HepG2 (cell line): Measurements from ENCODE around the gene HMG20B. TPM values are rescaled to one million over a fixed set of nuclear protein-coding genes. Genes with fewer than 3 reads are reported as not detected.

ENCODE experiments used
- ATAC-seq: fragments of 200-7000 bp; cut with Tn5 transposase; 3 replicates; pipeline ENCODE4 v1.9.1; 2020; ENCODE audit warnings: mild to moderate bottlenecking, moderate library complexity
- BruUV-seq: library from RNA; stranded (reverse); fragments of 400-500 nt; replicated peaks from 2 replicates; lab custom pipeline; 2021; lab: Mats Ljungman, UMichigan
- CTCF ChIA-PET: fragments of 300-600 bp; formaldehyde crosslinking; extraction: SDS; loops from one replicate; lab custom pipeline; 2021; ENCODE audit warnings: low total read pairs, inconsistent platforms, low intra/inter-chr PET ratio; lab: Yijun Ruan, JAX
- POLR2A ChIA-PET: fragments of 350-600 bp; sonication (Branson Sonifier 250); formaldehyde crosslinking; loops from one replicate; lab custom pipeline; 2020; ENCODE audit warnings: antibody characterized with exemption, inconsistent platforms; lab: Yijun Ruan, JAX
- DNase-seq: peaks from one replicate; pipeline ENCODE4 v3.0.0-alpha.2; 2015; ENCODE audit warnings: low spot score
- FAIRE-seq: peaks from 3 replicates; lab custom pipeline; 2011; peaks lifted over from hg19 to GRCh38; lab: Jason Lieb, UNC
- H2AFZ ChIP-seq: one replicate; pipeline ENCODE4 v1.6.1; 2011; ENCODE audit warnings: low read length, inconsistent platforms
- H3K27ac ChIP-seq: fragments of 300-600 bp; 3 replicates; pipeline ENCODE4 v1.8.0; 2011; ENCODE audit warnings: mixed run types, mild to moderate bottlenecking, mixed read lengths, low read length, inconsistent platforms; ENCODE audit not compliant: insufficient read depth; ENCODE audit errors: extremely low read length
- H3K27me3 ChIP-seq, 2 experiments: fragments of 200-600 bp in 1 of 2; 2 replicates in 1 of 2; 3 replicates in 1 of 2; pipeline versions ENCODE4 v1.6.0 to v1.8.0; 2011; ENCODE audit warnings: low read length in 2 of 2, mild to moderate bottlenecking in 2 of 2, moderate library complexity in 2 of 2, inconsistent platforms in 1 of 2; ENCODE audit not compliant: insufficient read depth in 2 of 2, control insufficient read depth in 1 of 2
- H3K36me3 ChIP-seq, 2 experiments: fragments of 200-600 bp in 1 of 2; replicated peaks in 1 of 2; 2 replicates in 1 of 2; 3 replicates in 1 of 2; pipeline versions ENCODE4 v1.5.1 to v1.8.0; 2011; ENCODE audit warnings: low read length in 2 of 2, inconsistent platforms in 1 of 2; ENCODE audit not compliant: insufficient read depth in 2 of 2, control insufficient read depth in 1 of 2
- H3K4me1 ChIP-seq: 2 replicates; pipeline ENCODE4 v1.5.1; 2012; ENCODE audit warnings: low read length, inconsistent platforms; ENCODE audit not compliant: insufficient read depth
- H3K4me2 ChIP-seq: 2 replicates; pipeline ENCODE4 v1.6.0; 2011; ENCODE audit warnings: low read depth, low read length, inconsistent platforms
- H3K4me3 ChIP-seq, 3 experiments: fragments of 200-600 bp in 1 of 3; sonication (generic), shearing (Covaris generic) in 1 of 3; replicated peaks in 1 of 3; 2 replicates each; pipeline ENCODE4 v1.5.1; 2011 to 2016; ENCODE audit warnings: low read length in 3 of 3, inconsistent platforms in 2 of 3, low read depth in 2 of 3, mild to moderate bottlenecking in 2 of 3, control low read depth in 1 of 3, mixed read lengths in 1 of 3; ENCODE audit not compliant: insufficient read depth in 1 of 3
- H3K79me2 ChIP-seq: one replicate; pipeline ENCODE4 v1.6.1; 2011; ENCODE audit warnings: low read length, inconsistent platforms; ENCODE audit not compliant: insufficient read depth
- H3K9ac ChIP-seq: 2 replicates; pipeline ENCODE4 v1.6.0; 2011; ENCODE audit warnings: mild to moderate bottlenecking, low read depth, low read length, inconsistent platforms; ENCODE audit not compliant: insufficient read depth
- H3K9me3 ChIP-seq: 2 replicates; pipeline ENCODE4 v1.5.1; 2012; ENCODE audit warnings: mild to moderate bottlenecking, low read length
- H4K20me1 ChIP-seq: 2 replicates; pipeline ENCODE4 v1.6.0; 2011; ENCODE audit warnings: inconsistent platforms, mild to moderate bottlenecking, low read length, moderate library complexity; ENCODE audit not compliant: insufficient read depth
- CEBPB ChIP-seq: IDR thresholded peaks from 2 replicates; pipeline ENCODE4 v1.6.1; 2011; ENCODE audit warnings: low read depth, low read length, improper control_type of control experiment, borderline replicate concordance
- CENPT ChIP-seq: sonication (generic); formaldehyde crosslinking; IDR thresholded peaks from 2 replicates; pipeline ENCODE4 v1.8.0; 2022; ENCODE audit warnings: low read depth, mild to moderate bottlenecking, moderate library complexity, missing genetic modification reagents
- EEA1 ChIP-seq: sonication (generic); formaldehyde crosslinking; IDR thresholded peaks from 2 replicates; pipeline ENCODE4 v1.5.1; 2020; ENCODE audit warnings: mild to moderate bottlenecking, missing genetic modification reagents, borderline replicate concordance
- ERF ChIP-seq: IDR thresholded peaks from 2 replicates; pipeline ENCODE4 v1.6.1; 2018; ENCODE audit warnings: missing biosample characterization, missing genetic modification reagents
- FOXJ3 ChIP-seq: sonication (generic); formaldehyde crosslinking; IDR thresholded peaks from 2 replicates; pipeline ENCODE4 v1.4.0; 2020; ENCODE audit warnings: missing genetic modification reagents, mild to moderate bottlenecking, borderline replicate concordance
- FOXP1 ChIP-seq, 2 experiments: fragments of 450-650 bp in 1 of 2; IDR thresholded peaks; 2 replicates each; pipeline ENCODE4 v1.6.1; 2017 to 2018; ENCODE audit warnings: antibody characterized with exemption in 1 of 2
- HNF4A ChIP-seq: sonication (generic); formaldehyde crosslinking; IDR thresholded peaks from 2 replicates; pipeline ENCODE4 v1.4.0; 2020; ENCODE audit warnings: missing genetic modification reagents
- LCORL ChIP-seq, 2 experiments: fragments of 450-650 bp in 1 of 2; sonication (generic) in 1 of 2; formaldehyde crosslinking in 1 of 2; IDR thresholded peaks; 2 replicates each; pipeline versions ENCODE4 v1.5.0 to v1.6.1; 2017 to 2020; ENCODE audit warnings: antibody characterized with exemption in 1 of 2, missing genetic modification reagents in 1 of 2
- MAFF ChIP-seq: IDR thresholded peaks from 2 replicates; pipeline ENCODE4 v1.6.1; 2011; ENCODE audit warnings: low read depth, low read length, improper control_type of control experiment
- NR3C1 ChIP-seq: sonication (generic); formaldehyde crosslinking; IDR thresholded peaks from 2 replicates; pipeline ENCODE4 v1.4.0; 2020; ENCODE audit warnings: missing genetic modification reagents
- RAD21 ChIP-seq: fragments of 450-650 bp; formaldehyde crosslinking; IDR thresholded peaks from 2 replicates; pipeline ENCODE4 v1.5.0; 2020; ENCODE audit warnings: mild to moderate bottlenecking
- SOX5 ChIP-seq: IDR thresholded peaks from 2 replicates; pipeline ENCODE4 v1.6.1; 2016; ENCODE audit warnings: borderline replicate concordance
- SP2 ChIP-seq: sonication (generic); formaldehyde crosslinking; IDR thresholded peaks from 2 replicates; pipeline ENCODE4 v1.5.1; 2020; ENCODE audit warnings: mild to moderate bottlenecking, missing genetic modification reagents
- ZNF256 ChIP-seq: sonication (generic); formaldehyde crosslinking; conservative IDR thresholded peaks from 2 replicates; pipeline ENCODE4 v1.4.0; 2020; ENCODE audit warnings: missing genetic modification reagents
- ZNF501 ChIP-seq: sonication (generic); formaldehyde crosslinking; IDR thresholded peaks from 2 replicates; pipeline ENCODE4 v1.5.1; 2020; ENCODE audit warnings: mild to moderate bottlenecking, moderate library complexity, missing genetic modification reagents
- ZNF558 ChIP-seq: sonication (generic); formaldehyde crosslinking; IDR thresholded peaks from 2 replicates; pipeline ENCODE4 v1.9.0; 2022; ENCODE audit warnings: mild to moderate bottlenecking, missing genetic modification reagents, borderline replicate concordance
- ZNF614 ChIP-seq: IDR thresholded peaks from 2 replicates; pipeline ENCODE4 v1.6.1; 2018; ENCODE audit warnings: missing biosample characterization, missing genetic modification reagents, inconsistent platforms, borderline replicate concordance
- ZSCAN5A ChIP-seq: sonication (generic); formaldehyde crosslinking; IDR thresholded peaks from 2 replicates; pipeline ENCODE4 v1.8.0; 2022; ENCODE audit warnings: mild to moderate bottlenecking, missing genetic modification reagents, borderline replicate concordance
- WGBS: methylation state at CpG from one replicate; pipeline ENCODE4 v1.1.6; 2017; ENCODE audit warnings: low lambda C conversion rate; 5-methylcytosine and 5-hydroxymethylcytosine counted together
- in situ Hi-C: cut with HindIII; loops from 2 replicates; pipeline ENCODE4 v1.10.0; 2017; ENCODE audit warnings: low pct_unique_long_range_greater_than_20kb; ENCODE audit not compliant: extremely low pct_ligation_motif_present
- intact Hi-C: fragments of 100-400 bp; cut with micrococcal nuclease; formaldehyde crosslinking; loops from one replicate; pipeline ENCODE4 v1.10.0; 2022; ENCODE audit not compliant: unreplicated experiment
- polyA plus RNA-seq, 8 experiments: library from polyadenylated mRNA; depleted of rRNA in 3 of 8; stranded (reverse) in 7 of 8; unstranded in 1 of 8; fragments of >200 nt; fragmentation: Illumina TruSeq in 4 of 8; extraction: Trizol in 4 of 8; gene quantifications; 2 replicates each; pipeline versions ENCODE4 v1.2.1 to v1.2.3, GENCODE V29; 2011 to 2016; ENCODE audit warnings: low read depth in 4 of 8, missing spikeins in 1 of 8, mixed read lengths in 1 of 8; ENCODE audit not compliant: insufficient read depth in 1 of 8
- total RNA-seq, 5 experiments: library from RNA; depleted of rRNA; stranded (reverse); fragments of >200 nt; fragmentation: Illumina TruSeq; extraction: Trizol; gene quantifications; 2 replicates each; pipeline ENCODE4 v1.2.3, GENCODE V29; 2016; ENCODE audit warnings: low read depth in 1 of 5
- TF ChIP-seq, protein P1 (sequence below): sonication (generic); formaldehyde crosslinking; IDR thresholded peaks from 2 replicates; pipeline ENCODE4 v1.5.0; 2020; ENCODE audit warnings: missing genetic modification reagents, mild to moderate bottlenecking, borderline replicate concordance

HMG20B gene
- total and polyA plus RNA-seq, 2 of the 13 experiments (the other 11 are each of a cell fraction or from before 2014, with no cell fraction given) = 23.9 to 29.2 TPM

DNA sequence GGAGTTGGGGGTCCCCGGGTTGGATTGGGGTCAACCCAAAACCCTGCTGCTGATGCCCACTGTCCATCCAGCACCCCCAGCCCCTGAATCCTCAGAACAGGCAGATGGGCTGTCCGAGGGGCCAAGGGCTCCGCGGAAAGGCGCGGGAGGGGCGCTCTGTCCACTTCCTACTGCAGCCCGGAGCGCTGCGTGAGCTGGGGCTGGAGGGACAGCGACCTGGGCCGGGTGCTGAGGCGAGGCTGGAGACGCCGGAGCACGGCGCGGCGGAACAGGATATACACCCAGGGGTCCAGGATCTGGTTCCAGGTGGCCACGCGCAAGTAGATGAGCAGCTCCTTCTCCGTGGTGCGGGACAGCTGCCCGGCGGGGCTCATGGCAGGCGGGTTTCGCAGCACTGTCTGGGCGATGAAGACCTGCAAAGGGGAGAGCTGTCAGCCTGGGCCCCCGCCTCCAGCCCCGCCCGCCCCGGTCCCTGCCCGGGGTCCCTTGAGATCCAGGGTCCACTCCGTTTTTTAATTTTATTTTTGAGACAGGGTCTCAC, 22.8 kb downstream of the HMG20B start:
- BruUV-seq = no TSS peak
- CTCF ChIA-PET = no interaction called here
- FAIRE-seq (no peak), DNase-seq (no peak)
- Histone ChIP-seq H3K9ac (no peak overlapping the region), H3K27ac (no peak overlapping the region), H3K36me3 (no peaks in the 10 kb centered on the region), H3K4me3 (no peak overlapping the region)
- intact Hi-C loops = no loop called here
- TF ChIP-seq SOX5 (CRISPR knock-in tag) = no peak
- TF ChIP-seq FOXJ3 (CRISPR knock-in tag) = no peak
- no peak for TF ChIP-seq FOXP1 (IDR thresholded peaks at IDR 0.05)
- TF ChIP-seq FOXP1 (CRISPR knock-in tag; IDR thresholded peaks at IDR 0.05) = no peak
- TF ChIP-seq ZNF558 (CRISPR knock-in tag) = no peak
- TF ChIP-seq ZNF256 (CRISPR knock-in tag) = no peak
- no peak for TF ChIP-seq EEA1
- no peak for TF ChIP-seq ZNF614 (CRISPR knock-in tag)
- no peak for TF ChIP-seq CENPT
- no peak for TF ChIP-seq SP2 (CRISPR knock-in tag)
- no peak for TF ChIP-seq NR3C1
- no peak for TF ChIP-seq ERF (CRISPR knock-in tag)
- no peak for TF ChIP-seq ZNF501 (CRISPR knock-in tag)
- TF ChIP-seq MAFF = no peak
- no peak for TF ChIP-seq RAD21 (CRISPR knock-in tag)
- TF ChIP-seq HNF4A (CRISPR knock-in tag) = no peak
- TF ChIP-seq ZSCAN5A (CRISPR knock-in tag) = no peak
- TF ChIP-seq, protein P1, sequence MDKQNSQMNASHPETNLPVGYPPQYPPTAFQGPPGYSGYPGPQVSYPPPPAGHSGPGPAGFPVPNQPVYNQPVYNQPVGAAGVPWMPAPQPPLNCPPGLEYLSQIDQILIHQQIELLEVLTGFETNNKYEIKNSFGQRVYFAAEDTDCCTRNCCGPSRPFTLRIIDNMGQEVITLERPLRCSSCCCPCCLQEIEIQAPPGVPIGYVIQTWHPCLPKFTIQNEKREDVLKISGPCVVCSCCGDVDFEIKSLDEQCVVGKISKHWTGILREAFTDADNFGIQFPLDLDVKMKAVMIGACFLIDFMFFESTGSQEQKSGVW (CRISPR knock-in tag) = no peak
- no peak for TF ChIP-seq LCORL (IDR thresholded peaks at IDR 0.05)
- no peak for TF ChIP-seq LCORL (CRISPR knock-in tag; IDR thresholded peaks at IDR 0.05)
- TF ChIP-seq CEBPB = no peak
- TF ChIP-seq, all 625 proteins: peak for 0
- 53% methylated on average over 21 of the region's 34 CpGs for WGBS
- Histone ChIP-seq H3K4me1 (no peaks in the 10 kb centered on the region; the same call in 1 of the 2 replicates), H3K9me3 (no peaks in the 10 kb centered on the region), H3K4me2 (no peak overlapping the region), H4K20me1 (no peaks in the 10 kb centered on the region), H3K79me2 (no peaks in the 10 kb centered on the region), H3K27me3 (peaks cover 3 to 16% of the 10 kb centered on the region in 2 experiments; a peak in 3 of 5 replicates), H2AFZ (no peak overlapping the region)
- POLR2A ChIA-PET = interaction anchor here (0.6 kb wide), 1 partner anchor 500 kb away, joined by 3 read pairs; no protein-coding TSS in a partner anchor
- in situ Hi-C loops = no loop called here
- ATAC-seq = no peak
